ENCODE results near the gene YDJC.

DNA sequence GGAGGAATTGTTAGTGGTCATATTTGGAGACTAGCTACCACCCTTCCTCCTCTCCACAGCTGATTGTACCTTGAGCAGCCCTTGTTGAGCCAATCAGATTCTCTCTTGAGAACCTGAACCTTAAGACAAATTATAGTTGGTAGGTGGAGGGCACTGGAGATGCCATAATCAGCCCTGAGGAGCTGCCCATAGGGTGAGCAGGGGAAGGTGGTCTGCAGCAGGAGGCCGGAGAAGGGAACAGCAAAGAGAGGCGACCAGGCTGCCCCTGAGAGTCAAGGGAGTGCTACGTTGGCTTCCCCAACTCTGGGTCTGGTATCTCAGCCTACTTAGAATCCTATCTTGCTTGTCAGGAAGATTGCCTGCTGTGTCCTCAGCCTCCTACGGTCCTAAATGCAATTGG lies 9.5 kb upstream of the YDJC start:
- TF ChIP-seq, protein P1, sequence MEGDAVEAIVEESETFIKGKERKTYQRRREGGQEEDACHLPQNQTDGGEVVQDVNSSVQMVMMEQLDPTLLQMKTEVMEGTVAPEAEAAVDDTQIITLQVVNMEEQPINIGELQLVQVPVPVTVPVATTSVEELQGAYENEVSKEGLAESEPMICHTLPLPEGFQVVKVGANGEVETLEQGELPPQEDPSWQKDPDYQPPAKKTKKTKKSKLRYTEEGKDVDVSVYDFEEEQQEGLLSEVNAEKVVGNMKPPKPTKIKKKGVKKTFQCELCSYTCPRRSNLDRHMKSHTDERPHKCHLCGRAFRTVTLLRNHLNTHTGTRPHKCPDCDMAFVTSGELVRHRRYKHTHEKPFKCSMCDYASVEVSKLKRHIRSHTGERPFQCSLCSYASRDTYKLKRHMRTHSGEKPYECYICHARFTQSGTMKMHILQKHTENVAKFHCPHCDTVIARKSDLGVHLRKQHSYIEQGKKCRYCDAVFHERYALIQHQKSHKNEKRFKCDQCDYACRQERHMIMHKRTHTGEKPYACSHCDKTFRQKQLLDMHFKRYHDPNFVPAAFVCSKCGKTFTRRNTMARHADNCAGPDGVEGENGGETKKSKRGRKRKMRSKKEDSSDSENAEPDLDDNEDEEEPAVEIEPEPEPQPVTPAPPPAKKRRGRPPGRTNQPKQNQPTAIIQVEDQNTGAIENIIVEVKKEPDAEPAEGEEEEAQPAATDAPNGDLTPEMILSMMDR (IDR thresholded peaks at IDR 0.05): no peak
- no peak for TF ChIP-seq POLR2A (IDR thresholded peaks at IDR 0.05)
